Aorta (tissue), 5 donors: ENCODE results near the gene SFXN4. TPM values are rescaled to one million over a fixed set of nuclear protein-coding genes. Genes with fewer than 3 reads are reported as not detected.
A peak's percentile ranks its signal among the peaks of the same experiment; 100 is the strongest.

Source experiments
- ATAC-seq: fragments of 200-7000 bp; cut with Tn5 transposase; one replicate; pipeline ENCODE4 v1.9.1; 2022; ENCODE audit warnings: moderate library complexity; ENCODE audit not compliant: low FRiP score
- DNase-seq, 2 donors: peaks; one replicate each; pipeline ENCODE4 v3.0.0-alpha.2; 2020
- H3K27ac ChIP-seq, 2 donors: one replicate each; pipeline ENCODE4 v1.5.1; 2013; ENCODE audit warnings: low read length in 2 of 2, mild to moderate bottlenecking in 2 of 2, moderate library complexity in 2 of 2, control low read depth in 1 of 2, inconsistent platforms in 1 of 2, low read depth in 1 of 2
- H3K27me3 ChIP-seq, 2 donors: one replicate each; pipeline ENCODE4 v1.6.1; 2013; ENCODE audit warnings: control low read depth in 1 of 2, low read length in 1 of 2, mild to moderate bottlenecking in 1 of 2, moderate library complexity in 1 of 2; ENCODE audit not compliant: insufficient read depth in 2 of 2, control insufficient read depth in 1 of 2
- H3K36me3 ChIP-seq, 2 donors: one replicate each; pipeline ENCODE4 v1.6.1; 2013; ENCODE audit warnings: control low read depth in 1 of 2, low read length in 1 of 2, mild to moderate bottlenecking in 1 of 2; ENCODE audit not compliant: insufficient read depth in 2 of 2, control insufficient read depth in 1 of 2
- H3K4me1 ChIP-seq, 2 donors: one replicate each; pipeline ENCODE4 v1.6.1; 2013; ENCODE audit warnings: low read length in 2 of 2, control low read depth in 1 of 2, mild to moderate bottlenecking in 1 of 2, moderate library complexity in 1 of 2; ENCODE audit not compliant: insufficient read depth in 2 of 2, control insufficient read depth in 1 of 2
- H3K4me3 ChIP-seq, 2 donors: one replicate each; pipeline ENCODE4 v1.5.1; 2013; ENCODE audit warnings: low read length in 2 of 2, control low read depth in 1 of 2, mild to moderate bottlenecking in 1 of 2
- H3K9me3 ChIP-seq: one replicate; pipeline ENCODE4 v1.6.1; 2013; ENCODE audit warnings: mild to moderate bottlenecking, low read length; ENCODE audit not compliant: control insufficient read depth
- WGBS, 2 donors: extraction: QIAGEN DNeasy Blood & Tissue Kit; methylation state at CpG; one replicate each; pipeline ENCODE4 v1.1.7; 2013; 5-methylcytosine and 5-hydroxymethylcytosine counted together
- intact Hi-C, 2 donors: fragments of 100-400 bp; cut with DNase I; formaldehyde crosslinking; loops; one replicate each; pipeline versions ENCODE4 v1.14.2 to v1.15.0; 2022
- long read RNA-seq, 2 donors: library from polyadenylated mRNA; unstranded; transcript quantifications; one replicate each; pipeline ENCODE4 v2.0.0, GENCODE V29; 2020 to 2021
- polyA plus RNA-seq, 2 donors: library from polyadenylated mRNA; stranded (reverse); fragments of 200-250 nt; gene quantifications; one replicate each; pipeline ENCODE4 v1.2.3, GENCODE V29; 2013
- total RNA-seq, 2 donors: library from RNA; stranded (reverse); fragmentation: NEBNext Ultra II Directional; extraction: Animal tissue kit (Norgen Biotek cat#: 25700); gene quantifications; one replicate each; pipeline ENCODE4 v1.2.1, GENCODE V29; 2021
- donor health status: healthy with polysubstance abuse.
- donor health status: Bipolar disorder and iron deficiency.
- donor health status: DM: no; HTN: no; CAD: no.
- donor health status: DM: no; HTN: no; CAD: no.
- donor health status: DM: yes; HTN: yes; CAD: no.

The SFXN4 gene, protein sequence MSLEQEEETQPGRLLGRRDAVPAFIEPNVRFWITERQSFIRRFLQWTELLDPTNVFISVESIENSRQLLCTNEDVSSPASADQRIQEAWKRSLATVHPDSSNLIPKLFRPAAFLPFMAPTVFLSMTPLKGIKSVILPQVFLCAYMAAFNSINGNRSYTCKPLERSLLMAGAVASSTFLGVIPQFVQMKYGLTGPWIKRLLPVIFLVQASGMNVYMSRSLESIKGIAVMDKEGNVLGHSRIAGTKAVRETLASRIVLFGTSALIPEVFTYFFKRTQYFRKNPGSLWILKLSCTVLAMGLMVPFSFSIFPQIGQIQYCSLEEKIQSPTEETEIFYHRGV
- total RNA-seq = 10 to 100 TPM; 11.6 to 13.4 TPM
- polyA plus RNA-seq = 10 to 100 TPM; 20.7 to 49.8 TPM
- long read RNA-seq, donor 1, transcript SFXN4-201 (14 exons, 1,363 nt) = major isoform, 27 of 34 reads
- long read RNA-seq, donor 1, partial matches to known transcripts = 1 of 34 reads
- long read RNA-seq, donor 1, other reads (novel, unspliced or antisense) = 6 of 34 reads
- long read RNA-seq, donor 2, transcript SFXN4-201 (14 exons, 1,363 nt) = major isoform, 6 of 13 reads
- long read RNA-seq, donor 2, partial matches to known transcripts = 0 of 13 reads
- long read RNA-seq, donor 2, other reads (novel, unspliced or antisense) = 7 of 13 reads

DNA sequence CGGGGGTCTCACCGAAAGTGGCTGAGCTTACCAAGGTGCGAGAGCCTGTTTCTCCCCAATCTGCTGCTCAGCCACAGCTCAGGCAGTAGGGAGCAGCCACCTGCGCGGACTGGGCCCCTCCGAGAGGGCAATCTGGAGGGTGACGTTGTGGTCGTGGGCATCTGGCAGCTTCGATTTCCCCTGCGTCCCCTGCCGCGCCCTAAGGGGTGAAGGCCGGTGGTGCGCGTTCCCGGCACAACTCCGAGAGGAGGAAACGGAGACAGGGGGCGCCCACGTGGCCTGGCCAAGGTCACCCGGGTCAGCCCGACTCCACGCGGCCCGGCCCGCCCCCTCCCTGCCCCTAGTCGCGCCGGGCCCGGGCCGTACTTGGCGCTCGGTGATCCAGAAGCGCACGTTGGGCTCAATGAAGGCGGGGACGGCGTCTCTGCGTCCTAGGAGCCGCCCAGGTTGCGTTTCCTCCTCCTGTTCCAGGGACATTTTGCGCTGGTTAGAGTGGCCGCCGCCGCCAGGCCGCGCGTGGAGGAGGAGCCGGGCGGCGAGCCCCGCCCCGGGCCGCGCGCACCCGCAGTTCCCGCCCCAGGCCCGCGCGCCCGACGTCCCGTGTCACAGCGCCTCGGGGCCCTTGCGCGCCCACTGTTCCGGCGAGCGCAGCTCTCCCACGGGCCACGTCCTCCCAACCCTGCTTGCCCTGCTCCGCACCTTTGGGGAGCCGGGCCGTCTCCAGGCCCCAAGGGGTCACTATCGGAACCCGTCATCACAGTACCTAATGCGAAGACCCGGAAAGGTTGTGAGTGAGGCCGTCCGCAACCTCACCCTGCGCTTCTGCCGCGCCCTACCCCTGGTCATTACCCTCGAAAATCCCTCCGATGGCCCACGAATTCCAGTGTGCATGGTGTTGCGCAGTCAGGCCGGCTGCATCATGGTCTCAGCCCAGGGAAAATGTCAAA lies at the start of gene SFXN4:
SFXN4 (minus strand) TSS at position 544 of the 947 bp plus-strand sequence; CDS start at position 477, 67 bp downstream.
- intact Hi-C loops = no loop called here
- peak; percentile 88 to 92 for DNase-seq
- Histone ChIP-seq H3K4me3 (peak within 1 kb of the TSS; percentile 43 to 75), H3K9me3 (no peaks in the 10 kb centered on the region), H3K4me1 (no peaks in the 10 kb centered on the region), H3K27me3 (no peaks in the 10 kb centered on the region), H3K27ac (peak within 1 kb of the TSS in 1 of 2 donors; percentile 84), H3K36me3 (peaks cover 2 to 3% of the 10 kb centered on the region in 2 donors)
- ATAC-seq = peak; percentile 96
- WGBS, 2 donors = 0 to 1% methylated on average over 66 to 90 of the region's 90 CpGs

DNA sequence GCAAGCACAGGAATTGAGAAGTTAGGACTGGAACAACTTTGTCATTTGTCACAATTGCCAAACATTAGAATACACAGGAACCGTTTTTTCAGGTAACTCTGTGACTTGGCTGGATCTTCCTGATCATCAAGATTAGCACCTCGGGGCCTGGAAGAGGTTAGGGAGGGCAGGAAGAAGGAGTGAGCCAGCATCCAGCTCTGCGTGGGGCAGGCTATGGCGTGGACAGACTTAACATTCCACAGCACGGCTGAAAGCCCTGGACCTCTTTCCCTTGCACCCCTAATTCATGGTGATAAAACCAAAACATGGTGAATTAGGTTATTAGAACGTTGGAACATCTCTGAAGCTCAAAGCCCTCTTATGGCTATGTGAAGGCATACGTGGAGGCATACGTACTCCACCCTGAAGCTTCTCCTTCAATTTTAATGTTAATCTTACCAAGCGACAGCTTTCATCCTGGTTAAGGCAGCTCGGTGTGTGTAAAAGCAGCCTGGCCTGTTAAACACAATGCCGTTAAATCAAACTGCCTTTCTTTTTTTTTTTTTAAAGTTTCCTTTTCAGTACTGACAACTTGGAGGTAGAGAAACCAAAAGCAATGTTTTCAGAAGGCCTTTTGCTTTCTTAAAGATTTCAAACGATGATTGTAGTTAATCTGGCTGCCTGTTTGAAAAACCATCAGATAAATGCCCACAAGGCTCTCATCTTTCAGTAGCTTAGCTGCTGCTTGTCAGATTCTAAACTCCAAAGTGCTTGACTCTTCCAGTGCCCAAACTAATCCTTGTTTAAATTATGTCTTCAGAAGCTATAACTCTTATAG lies 46.3 kb upstream of the SFXN4 start:
- H3K27me3 ChIP-seq = no peaks in the 10 kb centered on the region
- DNase-seq (peak in 1 of 2 donors; percentile 41), ATAC-seq (no peak)
- H3K4me3 ChIP-seq = peak overlapping the region in 1 of 2 donors; percentile 23
- intact Hi-C loops = loop anchor here in 1 of 2 donors (5.0 kb wide), 1 partner anchor 40 kb away; no protein-coding TSS in a partner anchor
- peak overlapping the region; percentile 82 to 93 for H3K27ac ChIP-seq
- peaks cover 0 to 11% of the 10 kb centered on the region in 2 donors for H3K4me1 ChIP-seq
- H3K9me3 ChIP-seq = no peaks in the 10 kb centered on the region
- WGBS, 2 donors = 3 to 4% methylated on average over 12 of the region's 12 CpGs
- H3K36me3 ChIP-seq = no peaks in the 10 kb centered on the region

DNA sequence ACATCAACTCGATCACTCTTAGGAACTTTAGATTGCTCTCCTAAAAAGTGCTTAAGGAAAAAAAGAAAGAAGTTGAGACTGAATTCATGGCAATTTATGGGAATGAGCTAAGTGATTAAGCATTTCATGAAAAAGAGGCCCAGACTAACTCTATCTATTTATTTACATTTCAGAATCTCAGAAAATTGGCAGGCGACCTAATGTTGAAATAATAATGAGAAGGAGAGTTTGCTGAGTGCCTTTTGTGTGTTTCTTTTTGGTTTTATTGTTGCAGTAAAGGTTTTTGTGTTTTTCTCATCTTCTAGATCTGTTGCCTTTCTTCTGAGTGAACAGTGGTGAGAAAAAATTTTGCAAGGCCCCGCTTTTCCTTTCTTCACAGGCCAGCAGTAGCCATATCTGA lies 45.7 kb upstream of the SFXN4 start:
- ATAC-seq (no peak), DNase-seq (no peak)
- Histone ChIP-seq H3K4me3 (peak overlapping the region in 1 of 2 donors; percentile 23), H3K36me3 (no peaks in the 10 kb centered on the region), H3K27me3 (no peaks in the 10 kb centered on the region), H3K9me3 (no peaks in the 10 kb centered on the region), H3K4me1 (peaks cover 0 to 11% of the 10 kb centered on the region in 2 donors), H3K27ac (peak overlapping the region; percentile 82 to 93)
- intact Hi-C loops = loop anchor here in 1 of 2 donors (5.0 kb wide), 1 partner anchor 41 kb away; no protein-coding TSS in a partner anchor
- WGBS, 2 donors = 4 to 8% methylated on average over 3 of the region's 3 CpGs

DNA sequence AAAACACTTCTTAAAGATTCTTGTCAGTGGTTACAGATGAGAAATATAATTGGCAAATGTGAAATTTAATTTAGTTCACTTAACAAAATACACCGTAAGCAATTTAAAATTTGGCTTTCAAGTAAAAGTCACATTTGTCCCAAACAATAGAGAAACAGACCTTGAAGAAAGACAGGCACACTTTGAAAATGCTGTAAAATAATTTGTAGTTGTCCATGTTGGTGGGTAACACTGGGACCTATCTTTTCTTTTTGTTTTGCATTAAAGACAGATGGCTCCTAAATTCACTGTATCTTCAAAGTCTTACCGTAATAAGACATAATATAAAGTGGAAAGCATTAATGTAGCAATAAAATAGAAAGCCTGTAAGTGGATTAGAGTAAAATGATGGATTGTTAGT lies 45.1 kb upstream of the SFXN4 start:
- no peak for DNase-seq
- Histone ChIP-seq H3K27me3 (no peaks in the 10 kb centered on the region), H3K4me3 (no peak overlapping the region), H3K4me1 (peaks cover 0 to 11% of the 10 kb centered on the region in 2 donors), H3K9me3 (no peaks in the 10 kb centered on the region), H3K36me3 (no peaks in the 10 kb centered on the region), H3K27ac (no peak overlapping the region)
- WGBS, 2 donors = 20 to 24% methylated on average over 2 of the region's 2 CpGs
- ATAC-seq = no peak
- intact Hi-C loops = loop anchor here in 1 of 2 donors (5.0 kb wide), 1 partner anchor 42 kb away; no protein-coding TSS in a partner anchor

DNA sequence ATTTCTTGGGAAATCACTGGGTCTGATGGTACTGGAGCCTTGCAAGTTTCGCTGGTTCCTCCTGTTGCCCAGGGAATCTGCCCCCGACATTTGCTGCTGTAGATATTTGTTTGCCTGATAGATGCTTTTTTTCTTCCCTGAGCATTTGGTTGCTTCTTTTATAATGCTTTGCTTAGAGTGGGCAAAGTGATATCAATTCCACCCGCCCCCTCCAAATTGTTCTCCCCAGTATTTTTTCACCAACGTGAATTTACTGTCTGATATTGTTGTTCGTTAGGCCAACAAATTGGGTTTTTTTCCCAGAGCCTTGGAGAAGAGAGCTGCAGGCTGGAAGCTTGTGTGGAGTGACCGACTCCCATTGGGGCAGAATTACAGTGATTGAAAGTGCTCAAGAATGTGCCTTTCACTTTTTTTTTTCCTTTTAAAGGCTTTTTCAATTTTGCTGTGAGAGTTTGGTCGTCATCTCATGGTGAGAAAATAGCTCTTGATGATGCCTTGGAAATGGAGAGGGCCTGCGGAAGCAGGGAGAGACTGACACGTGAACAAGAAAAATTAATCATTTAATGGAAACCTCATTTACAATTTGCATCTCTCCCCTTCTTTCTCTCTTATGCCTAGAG lies 44.3 kb upstream of the SFXN4 start:
- ATAC-seq = no peak
- WGBS, 2 donors = 1 to 4% methylated on average over 9 of the region's 9 CpGs

DNA sequence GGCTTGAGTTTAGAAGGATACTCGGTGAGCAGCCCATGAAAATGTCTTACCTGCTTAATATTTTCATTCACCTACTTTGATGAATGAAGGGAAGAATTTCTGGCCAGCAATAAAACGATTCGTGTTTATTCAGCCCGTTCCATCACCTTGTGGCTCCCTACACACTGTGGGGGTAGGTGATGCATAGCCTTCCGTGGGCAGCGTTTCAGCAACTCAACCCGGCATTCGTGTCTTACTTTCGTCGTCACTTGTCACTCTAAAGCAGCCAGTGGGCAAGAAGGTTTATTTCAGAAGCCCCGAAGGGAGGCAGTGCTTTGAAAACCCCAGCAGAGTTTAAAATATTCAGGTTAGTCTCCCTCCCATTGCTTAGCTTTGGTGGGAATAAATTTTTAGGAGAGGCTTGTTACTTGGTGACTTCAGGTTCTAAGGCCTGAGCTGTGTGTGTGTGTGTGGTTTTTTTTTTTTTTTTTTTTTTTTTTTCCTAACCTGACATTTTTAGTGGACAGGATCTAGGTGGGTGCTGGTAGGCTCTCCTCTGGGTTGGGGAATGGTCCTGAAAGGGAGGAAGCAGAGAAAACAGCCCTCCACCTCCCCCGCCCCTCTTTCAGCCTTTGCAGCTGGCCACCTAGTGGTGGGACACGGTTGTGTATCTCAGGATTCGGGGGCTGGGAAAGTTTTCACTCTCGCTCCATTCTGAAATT lies 43.7 kb upstream of the SFXN4 start:
- ATAC-seq = peak; percentile 39
- intact Hi-C loops = loop anchor here (5.0 kb wide), 3 partner anchors 43 to 208 kb away; no protein-coding TSS in a partner anchor
- no peaks in the 10 kb centered on the region for H3K27me3 ChIP-seq

More for the DNA sequence above, 44.3 kb upstream of the SFXN4 start:
- no peaks in the 10 kb centered on the region for H3K27me3 ChIP-seq
- peak overlapping the region; percentile 65 to 89 for H3K4me3 ChIP-seq
- no peaks in the 10 kb centered on the region for H3K9me3 ChIP-seq
- intact Hi-C loops = loop anchor here (5.0 kb wide), 3 partner anchors 42 to 207 kb away; no protein-coding TSS in a partner anchor
- H3K36me3 ChIP-seq = no peaks in the 10 kb centered on the region
- H3K4me1 ChIP-seq = peaks cover 0 to 11% of the 10 kb centered on the region in 2 donors
- H3K27ac ChIP-seq = peak overlapping the region; percentile 57 to 89
- DNase-seq = peak in 1 of 2 donors; percentile 9

DNA sequence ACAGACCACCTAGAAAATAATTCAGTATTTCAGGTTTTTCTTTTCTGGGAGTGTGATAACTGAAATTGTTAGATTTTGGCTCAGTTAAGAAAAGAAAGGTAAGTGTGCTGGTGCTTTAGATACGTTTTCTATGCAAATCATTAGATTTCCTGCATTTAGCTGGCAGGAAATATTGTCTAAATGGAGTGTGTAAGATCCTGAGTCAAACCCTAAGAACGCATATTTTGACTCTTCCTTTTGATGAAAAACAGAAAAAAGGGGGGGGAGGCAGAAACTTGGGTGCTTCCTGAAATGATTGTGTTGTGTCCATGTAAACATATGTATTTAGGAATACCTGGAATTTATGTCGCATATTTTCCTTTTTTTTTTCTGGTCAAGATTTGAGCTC lies 43.0 kb upstream of the SFXN4 start:
- ATAC-seq (no peak), DNase-seq (no peak)

More for the DNA sequence above, 43.7 kb upstream of the SFXN4 start:
- H3K27ac ChIP-seq = peak overlapping the region; percentile 57 to 89
- H3K4me1 ChIP-seq = peaks cover 0 to 11% of the 10 kb centered on the region in 2 donors
- 1% methylated on average over 15 of the region's 15 CpGs for WGBS, 2 donors
- peak; percentile 80 to 89 for DNase-seq
- no peaks in the 10 kb centered on the region for H3K36me3 ChIP-seq
- H3K4me3 ChIP-seq = peak overlapping the region; percentile 65 to 89
- no peaks in the 10 kb centered on the region for H3K9me3 ChIP-seq

More for the DNA sequence above, 43.0 kb upstream of the SFXN4 start:
- Histone ChIP-seq H3K27ac (peak overlapping the region in 1 of 2 donors; percentile 57), H3K4me1 (peaks cover 0 to 11% of the 10 kb centered on the region in 2 donors), H3K4me3 (peak overlapping the region; percentile 29 to 89), H3K36me3 (no peaks in the 10 kb centered on the region), H3K9me3 (no peaks in the 10 kb centered on the region), H3K27me3 (no peaks in the 10 kb centered on the region)
- intact Hi-C loops = loop anchor here (5.0 kb wide), 3 partner anchors 44 to 209 kb away; no protein-coding TSS in a partner anchor
- 0 to 1% methylated on average over 3 of the region's 3 CpGs for WGBS, 2 donors
